ENCODE measurements around the gene SUV39H2. TPM values are rescaled to one million over a fixed set of nuclear protein-coding genes. Genes with fewer than 3 reads are reported as not detected.

SUV39H2 gene
- total RNA-seq, 1 experiment from 2014 or later, result 6.4 TPM

- H3K27me3 ChIP-seq (ENCODE audit: low read length), result no peaks in the 10 kb centered on the region
- CTCF ChIA-PET, result interaction anchor here (0.6 kb wide), 1 partner anchor 180 kb away, joined by 3 read pairs; no protein-coding TSS in a partner anchor
- no TSS peak for BruUV-seq (replicated peaks)
- H3K4me3 ChIP-seq (ENCODE audit: low read length), result no peak overlapping the region
- POLR2A ChIA-PET (ENCODE audit: unreplicated experiment), result interaction anchor here (0.7 kb wide), 1 partner anchor 66 kb away, joined by 35 read pairs; the partner anchor contains the start of genes CDNF, HSPA14 and MSANTD7
- intact Hi-C loops (cut with micrococcal nuclease), result no loop called here
- H3F3A ChIP-seq (ENCODE audit: low read length, unreplicated experiment), result no peaks in the 10 kb centered on the region
- peaks cover 12% of the 10 kb centered on the region; the same call in 1 of the 2 replicates for H3K36me3 ChIP-seq (ENCODE audit: low read depth, low read length)
- H3K9me3 ChIP-seq (ENCODE audit: low read length), result no peaks in the 10 kb centered on the region
- no peaks in the 10 kb centered on the region for H3K9me2 ChIP-seq (replicated peaks; ENCODE audit: low read length)
- H3K27ac ChIP-seq (ENCODE audit: low read length), result no peak overlapping the region
- no peak overlapping the region for H3K4me2 ChIP-seq (ENCODE audit: low read length)
- H3K9ac ChIP-seq (ENCODE audit: low read length), result no peak overlapping the region
- no peaks in the 10 kb centered on the region for H3K79me2 ChIP-seq (ENCODE audit: low read length)
- no peaks in the 10 kb centered on the region for H4K20me1 ChIP-seq (ENCODE audit: low read length)
- TF ChIP-seq CTCF (conservative IDR thresholded peaks at IDR 0.05; ENCODE audit: low read depth, low read length) (peak; percentile 50), EZH2phosphoT487 (IDR thresholded peaks at IDR 0.05; ENCODE audit: borderline replicate concordance, low read length) (no peak)
- peak; percentile 42 for DNase-seq
- no peak; the same call in 1 of the 2 replicates for ATAC-seq
- H3K4me1 ChIP-seq (ENCODE audit: insufficient read depth, low read length), result no peaks in the 10 kb centered on the region
- H2AFZ ChIP-seq (ENCODE audit: low read length), result no peak overlapping the region
Observed at GRCh38 chr10:14904316-14904732, 25.7 kb downstream of the SUV39H2 start.

- TF ChIP-seq EZH2phosphoT487 (IDR thresholded peaks at IDR 0.05; ENCODE audit: borderline replicate concordance, low read length) (no peak), EZH2 (IDR thresholded peaks at IDR 0.05; ENCODE audit: low read length, unreplicated experiment) (no peak), CTCF (conservative IDR thresholded peaks at IDR 0.05; ENCODE audit: low read depth, low read length) (no peak)
- H3K4me1 ChIP-seq (ENCODE audit: insufficient read depth, low read length), result no peaks in the 10 kb centered on the region
- H3K9me3 ChIP-seq (ENCODE audit: low read length), result no peaks in the 10 kb centered on the region
- no peaks in the 10 kb centered on the region for H4K20me1 ChIP-seq (ENCODE audit: low read length)
- H3K4me2 ChIP-seq (ENCODE audit: low read length), result no peak overlapping the region
- DNase-seq (no peak), ATAC-seq (no peak)
- H2AFZ ChIP-seq (ENCODE audit: low read length), result no peak overlapping the region
- no peak overlapping the region for H3K9ac ChIP-seq (ENCODE audit: low read length)
- BruUV-seq (replicated peaks), result no TSS peak
- no peaks in the 10 kb centered on the region for H3K9me2 ChIP-seq (replicated peaks; ENCODE audit: low read length)
- H3K27me3 ChIP-seq (ENCODE audit: low read length), result no peaks in the 10 kb centered on the region
- H3K4me3 ChIP-seq (ENCODE audit: low read length), result no peak overlapping the region
- ChIA-PET CTCF (interaction anchor here (0.6 kb wide), 1 partner anchor 179 kb away, joined by 3 read pairs; no protein-coding TSS in a partner anchor), POLR2A (ENCODE audit: unreplicated experiment) (no interaction called here)
- H3F3A ChIP-seq (ENCODE audit: low read length, unreplicated experiment), result no peaks in the 10 kb centered on the region
- intact Hi-C loops (cut with micrococcal nuclease), result no loop called here
- H3K27ac ChIP-seq (ENCODE audit: low read length), result no peak overlapping the region
- no peaks in the 10 kb centered on the region for H3K79me2 ChIP-seq (ENCODE audit: low read length)
- peaks cover 12% of the 10 kb centered on the region; the same call in 1 of the 2 replicates for H3K36me3 ChIP-seq (ENCODE audit: low read depth, low read length)
Observed at GRCh38 chr10:14904864-14905263, 26.2 kb downstream of the SUV39H2 start.

GRCh38 chr10:14905890-14906289 is 27.2 kb downstream of the SUV39H2 start:
- no peaks in the 10 kb centered on the region for H3K9me2 ChIP-seq (replicated peaks; ENCODE audit: low read length)
- H3K4me3 ChIP-seq (ENCODE audit: low read length), result no peak overlapping the region
- H3F3A ChIP-seq (ENCODE audit: low read length, unreplicated experiment), result no peaks in the 10 kb centered on the region
- no peak overlapping the region for H3K4me2 ChIP-seq (ENCODE audit: low read length)
- H3K27ac ChIP-seq (ENCODE audit: low read length), result no peak overlapping the region
- intact Hi-C loops (cut with micrococcal nuclease), result no loop called here
- no peaks in the 10 kb centered on the region for H3K79me2 ChIP-seq (ENCODE audit: low read length)
- no peak overlapping the region for H2AFZ ChIP-seq (ENCODE audit: low read length)
- DNase-seq, result no peak
- ATAC-seq, result no peak
- BruUV-seq (replicated peaks), result no TSS peak
- no peaks in the 10 kb centered on the region for H4K20me1 ChIP-seq (ENCODE audit: low read length)
- no peak overlapping the region for H3K9ac ChIP-seq (ENCODE audit: low read length)
- no peaks in the 10 kb centered on the region for H3K27me3 ChIP-seq (ENCODE audit: low read length)
- ChIA-PET POLR2A (ENCODE audit: unreplicated experiment) (no interaction called here), CTCF (no interaction called here)
- no peaks in the 10 kb centered on the region for H3K4me1 ChIP-seq (ENCODE audit: insufficient read depth, low read length)
- TF ChIP-seq EZH2phosphoT487 (IDR thresholded peaks at IDR 0.05; ENCODE audit: borderline replicate concordance, low read length) (no peak), CTCF (conservative IDR thresholded peaks at IDR 0.05; ENCODE audit: low read depth, low read length) (no peak), EZH2 (IDR thresholded peaks at IDR 0.05; ENCODE audit: low read length, unreplicated experiment) (no peak)
- peaks cover 12% of the 10 kb centered on the region; the same call in 1 of the 2 replicates for H3K36me3 ChIP-seq (ENCODE audit: low read depth, low read length)
- no peaks in the 10 kb centered on the region for H3K9me3 ChIP-seq (ENCODE audit: low read length)

Measured in PC-3 (cell line).